ENCODE measurements around the gene FAM53B. TPM values are rescaled to one million over a fixed set of nuclear protein-coding genes. Genes with fewer than 3 reads are reported as not detected.

Gene FAM53B
- total RNA-seq, 4 donors from 2014 or later, result 140 to 253 (median 192) TPM

DNA sequence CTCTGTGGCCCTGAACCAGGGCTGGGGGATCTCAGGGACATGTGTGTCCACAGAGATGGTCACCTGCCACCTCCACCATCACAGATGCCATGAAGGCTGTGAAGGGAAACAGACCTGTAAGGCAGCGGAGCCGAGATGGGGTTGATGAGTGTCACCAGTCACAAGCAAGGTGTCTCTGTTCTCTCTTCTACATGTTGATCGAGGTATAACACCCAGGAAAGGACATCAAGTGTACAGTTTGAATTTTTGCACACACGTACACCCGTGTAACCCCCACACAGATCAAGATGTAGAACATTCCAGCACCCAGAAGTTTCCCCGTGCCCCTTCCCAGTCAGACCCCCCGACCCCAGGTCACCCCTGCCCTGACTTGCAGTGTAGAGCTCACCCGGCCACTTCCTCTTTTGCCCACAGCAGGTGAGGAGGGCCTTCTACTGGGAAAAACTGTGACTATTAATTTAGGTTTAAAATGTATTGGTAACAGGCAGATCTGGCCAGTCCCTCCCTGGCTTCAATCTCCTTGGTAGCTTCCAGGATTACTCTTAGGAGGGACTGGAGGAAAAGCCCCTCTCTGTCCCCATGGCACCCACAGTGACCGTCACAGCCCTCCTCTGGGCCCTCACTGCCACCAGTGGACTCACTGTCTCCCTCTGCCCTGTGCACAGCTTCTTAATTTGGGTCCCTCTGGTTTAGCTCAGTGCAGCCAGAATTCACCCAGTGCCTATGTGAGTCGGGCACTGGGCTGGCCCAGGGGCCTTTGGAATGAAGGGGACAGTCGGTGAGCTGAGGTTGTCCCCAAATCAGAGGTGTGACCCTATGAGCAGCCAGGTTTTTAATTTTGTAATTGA lies 174.3 kb downstream of the FAM53B start:
- intact Hi-C loops (cut with DNase I; ENCODE audit: low total_unique reads), result no loop called here
- DNase-seq (no peak), ATAC-seq (no peak)
- H3K9me3 ChIP-seq, result no peaks in the 10 kb centered on the region
- H3K36me3 ChIP-seq, result no peaks in the 10 kb centered on the region
- in situ Hi-C loops (cut with MboI; ENCODE audit: low sequenced_read_pairs in 4 of 4), result no loop called here
- H3K4me1 ChIP-seq, result peaks cover 17% of the 10 kb centered on the region in 2 donors
- TF ChIP-seq POLR2A (IDR thresholded peaks at IDR 0.05), result no peak
- TF ChIP-seq, protein P1, sequence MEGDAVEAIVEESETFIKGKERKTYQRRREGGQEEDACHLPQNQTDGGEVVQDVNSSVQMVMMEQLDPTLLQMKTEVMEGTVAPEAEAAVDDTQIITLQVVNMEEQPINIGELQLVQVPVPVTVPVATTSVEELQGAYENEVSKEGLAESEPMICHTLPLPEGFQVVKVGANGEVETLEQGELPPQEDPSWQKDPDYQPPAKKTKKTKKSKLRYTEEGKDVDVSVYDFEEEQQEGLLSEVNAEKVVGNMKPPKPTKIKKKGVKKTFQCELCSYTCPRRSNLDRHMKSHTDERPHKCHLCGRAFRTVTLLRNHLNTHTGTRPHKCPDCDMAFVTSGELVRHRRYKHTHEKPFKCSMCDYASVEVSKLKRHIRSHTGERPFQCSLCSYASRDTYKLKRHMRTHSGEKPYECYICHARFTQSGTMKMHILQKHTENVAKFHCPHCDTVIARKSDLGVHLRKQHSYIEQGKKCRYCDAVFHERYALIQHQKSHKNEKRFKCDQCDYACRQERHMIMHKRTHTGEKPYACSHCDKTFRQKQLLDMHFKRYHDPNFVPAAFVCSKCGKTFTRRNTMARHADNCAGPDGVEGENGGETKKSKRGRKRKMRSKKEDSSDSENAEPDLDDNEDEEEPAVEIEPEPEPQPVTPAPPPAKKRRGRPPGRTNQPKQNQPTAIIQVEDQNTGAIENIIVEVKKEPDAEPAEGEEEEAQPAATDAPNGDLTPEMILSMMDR (IDR thresholded peaks at IDR 0.05 in 4 of 5, conservative IDR thresholded peaks at IDR 0.05 in 1 of 5), result no peak
- H3K27ac ChIP-seq, result no peak overlapping the region
- H3K4me3 ChIP-seq, result no peak overlapping the region
- H3K27me3 ChIP-seq, result no peaks in the 10 kb centered on the region

Other genes starting within 250 kb of the FAM53B start
- gene EEF1AKMT2, start 47.5 kb upstream of the FAM53B start, total RNA-seq, result 10 to 100 TPM in 2 of 4 donors, 1 to 10 TPM in 2; 7.9 to 13.5 (median 9.6) TPM
- gene ABRAXAS2, start 57.4 kb upstream of the FAM53B start, total RNA-seq, result 10 to 100 TPM; 22.7 to 27.3 (median 24.9) TPM
- 10 to 100 TPM; 51.2 to 91.1 (median 74.6) TPM for gene ZRANB1, start 197.7 kb upstream of the FAM53B start, total RNA-seq

Measured in gastrocnemius medialis (tissue), 4 donors.